HepG2 (cell line): Measurements from ENCODE around the gene MKS1. TPM values are rescaled to one million over a fixed set of nuclear protein-coding genes. Genes with fewer than 3 reads are reported as not detected.

Source experiments
- CBX1 ChIP-seq: IDR thresholded peaks from one replicate; pipeline ENCODE4 v1.6.1; 2016; ENCODE audit warnings: antibody characterized with exemption, low read depth
- FOXA3 ChIP-seq: IDR thresholded peaks from 2 replicates; pipeline ENCODE4 v1.6.1; 2016; ENCODE audit warnings: missing genetic modification reagents, missing compliant biosample characterization
- KLF6 ChIP-seq: IDR thresholded peaks from 2 replicates; pipeline ENCODE4 v1.8.0; 2016; ENCODE audit warnings: missing biosample characterization, missing genetic modification reagents
- KMT2B ChIP-seq: IDR thresholded peaks from 2 replicates; pipeline ENCODE4 v1.6.1; 2016; ENCODE audit warnings: missing genetic modification reagents, missing compliant biosample characterization
- MIER2 ChIP-seq: IDR thresholded peaks from 2 replicates; pipeline ENCODE4 v1.6.1; 2016; ENCODE audit warnings: missing biosample characterization, missing genetic modification reagents
- NR2F1 ChIP-seq, 2 experiments: fragments of 450-650 bp in 1 of 2; formaldehyde crosslinking in 1 of 2; IDR thresholded peaks; 2 replicates each; pipeline versions ENCODE4 v1.5.0 to v1.6.1; 2016 to 2020; ENCODE audit warnings: mild to moderate bottlenecking in 1 of 2, missing compliant biosample characterization in 1 of 2, missing genetic modification reagents in 1 of 2, moderate library complexity in 1 of 2
- PCBP2 ChIP-seq: fragments of 200-400 bp; formaldehyde crosslinking; optimal IDR thresholded peaks from 2 replicates; pipeline ENCODE3; 2018; ENCODE audit warnings: low read length, low read depth; ENCODE audit not compliant: poor library complexity, severe bottlenecking
- SIX4 ChIP-seq: sonication (generic); formaldehyde crosslinking; IDR thresholded peaks from 2 replicates; pipeline ENCODE4 v1.4.0; 2020; ENCODE audit warnings: missing genetic modification reagents
- SPEN ChIP-seq: sonication (generic); formaldehyde crosslinking; IDR thresholded peaks from 2 replicates; pipeline ENCODE4 v1.5.1; 2020; ENCODE audit warnings: low read depth, mild to moderate bottlenecking, missing genetic modification reagents
- TARDBP ChIP-seq: sonication (generic); formaldehyde crosslinking; IDR thresholded peaks from 2 replicates; pipeline ENCODE4 v1.8.0; 2022; ENCODE audit warnings: mild to moderate bottlenecking, missing genetic modification reagents
- TFDP2 ChIP-seq: sonication (generic); formaldehyde crosslinking; IDR thresholded peaks from 2 replicates; pipeline ENCODE4 v1.4.0; 2020; ENCODE audit warnings: missing genetic modification reagents
- ZFP36L2 ChIP-seq: sonication (generic); formaldehyde crosslinking; IDR thresholded peaks from 2 replicates; pipeline ENCODE4 v1.4.0; 2020; ENCODE audit warnings: missing genetic modification reagents
- ZNF256 ChIP-seq: sonication (generic); formaldehyde crosslinking; conservative IDR thresholded peaks from 2 replicates; pipeline ENCODE4 v1.4.0; 2020; ENCODE audit warnings: missing genetic modification reagents
- ZNF652 ChIP-seq: IDR thresholded peaks from 2 replicates; pipeline ENCODE4 v1.6.1; 2016; ENCODE audit warnings: low read depth, borderline replicate concordance
- ZNF720 ChIP-seq: sonication (generic); formaldehyde crosslinking; IDR thresholded peaks from 2 replicates; pipeline ENCODE4 v1.4.0; 2020; ENCODE audit warnings: missing genetic modification reagents
- polyA plus RNA-seq, 8 experiments: library from polyadenylated mRNA; depleted of rRNA in 3 of 8; stranded (reverse) in 7 of 8; unstranded in 1 of 8; fragments of >200 nt; fragmentation: Illumina TruSeq in 4 of 8; extraction: Trizol in 4 of 8; gene quantifications; 2 replicates each; pipeline versions ENCODE4 v1.2.1 to v1.2.3, GENCODE V29; 2011 to 2016; ENCODE audit warnings: low read depth in 4 of 8, missing spikeins in 1 of 8, mixed read lengths in 1 of 8; ENCODE audit not compliant: insufficient read depth in 1 of 8
- total RNA-seq, 5 experiments: library from RNA; depleted of rRNA; stranded (reverse); fragments of >200 nt; fragmentation: Illumina TruSeq; extraction: Trizol; gene quantifications; 2 replicates each; pipeline ENCODE4 v1.2.3, GENCODE V29; 2016; ENCODE audit warnings: low read depth in 1 of 5
- TF ChIP-seq, protein P1 (sequence below): sonication (generic); formaldehyde crosslinking; IDR thresholded peaks from 2 replicates; pipeline ENCODE4 v1.4.0; 2020; ENCODE audit warnings: missing genetic modification reagents
- TF ChIP-seq, protein P2 (sequence below): sonication (generic); formaldehyde crosslinking; IDR thresholded peaks from 2 replicates; pipeline ENCODE4 v1.4.0; 2020; ENCODE audit warnings: mild to moderate bottlenecking, missing genetic modification reagents, borderline replicate concordance

The MKS1 gene
- total and polyA plus RNA-seq, 2 of the 13 experiments (the other 11 are each of a cell fraction or from before 2014, with no cell fraction given), result 16.1 to 26.3 TPM

DNA sequence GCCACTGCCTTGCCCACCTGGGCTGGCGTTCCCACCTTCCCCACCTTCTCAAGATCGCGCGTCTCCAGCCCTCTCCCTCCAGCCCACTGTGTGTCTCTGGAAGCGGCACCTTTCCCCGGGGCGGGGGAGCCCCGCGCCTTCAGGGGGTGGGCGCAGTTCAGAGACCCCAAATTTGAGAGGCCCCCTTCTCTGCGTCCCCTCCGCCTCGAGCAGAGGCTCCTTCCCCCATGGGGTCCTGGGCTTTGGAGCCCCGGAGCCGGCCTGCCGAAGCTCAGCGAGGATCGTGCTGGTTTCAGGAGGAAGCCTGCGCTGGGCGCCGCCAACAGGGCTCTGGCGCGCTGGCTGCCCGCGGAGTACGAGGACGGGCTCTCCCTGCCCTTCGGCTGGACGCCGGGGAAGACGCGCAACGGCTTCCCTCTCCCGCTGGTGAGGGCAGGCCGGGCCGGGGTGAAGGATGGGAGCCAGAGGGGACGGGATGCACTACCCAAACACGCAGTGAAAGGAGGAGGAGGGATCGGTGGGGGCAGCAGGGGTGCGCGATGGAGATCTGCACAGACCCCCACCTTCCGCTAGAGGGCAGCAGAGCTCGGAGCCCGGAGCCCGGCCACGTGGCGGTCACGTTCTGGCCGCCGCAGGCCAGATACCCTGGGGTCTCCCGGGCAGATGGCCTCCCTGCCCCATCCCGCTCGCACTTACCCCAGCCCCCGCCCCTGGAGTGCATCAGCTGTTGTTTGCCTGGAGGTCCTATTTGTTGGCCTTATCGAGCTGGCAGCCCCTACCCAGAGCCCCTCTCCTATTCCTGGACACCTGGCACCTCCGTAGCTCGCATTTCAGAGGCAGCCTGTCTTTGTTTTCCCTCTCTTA lies 30.4 kb upstream of the MKS1 start (continued):
- peak; percentile 85 for TF ChIP-seq TFDP2 (CRISPR knock-in tag)
- peak; percentile 68 for TF ChIP-seq CBX1
- TF ChIP-seq ZNF256 (CRISPR knock-in tag), result 0 out of 2 replicates have a peak, but pooled peaks have one; percentile 79
- TF ChIP-seq NR2F1 (CRISPR knock-in tag; IDR thresholded peaks at IDR 0.05), result no peak
- peak; percentile 50; the same call in 1 of the 2 replicates for TF ChIP-seq SPEN (CRISPR knock-in tag)
- TF ChIP-seq ZNF720, result no peak
- no peak for TF ChIP-seq ZFP36L2 (CRISPR knock-in tag)
- TF ChIP-seq, protein P1, sequence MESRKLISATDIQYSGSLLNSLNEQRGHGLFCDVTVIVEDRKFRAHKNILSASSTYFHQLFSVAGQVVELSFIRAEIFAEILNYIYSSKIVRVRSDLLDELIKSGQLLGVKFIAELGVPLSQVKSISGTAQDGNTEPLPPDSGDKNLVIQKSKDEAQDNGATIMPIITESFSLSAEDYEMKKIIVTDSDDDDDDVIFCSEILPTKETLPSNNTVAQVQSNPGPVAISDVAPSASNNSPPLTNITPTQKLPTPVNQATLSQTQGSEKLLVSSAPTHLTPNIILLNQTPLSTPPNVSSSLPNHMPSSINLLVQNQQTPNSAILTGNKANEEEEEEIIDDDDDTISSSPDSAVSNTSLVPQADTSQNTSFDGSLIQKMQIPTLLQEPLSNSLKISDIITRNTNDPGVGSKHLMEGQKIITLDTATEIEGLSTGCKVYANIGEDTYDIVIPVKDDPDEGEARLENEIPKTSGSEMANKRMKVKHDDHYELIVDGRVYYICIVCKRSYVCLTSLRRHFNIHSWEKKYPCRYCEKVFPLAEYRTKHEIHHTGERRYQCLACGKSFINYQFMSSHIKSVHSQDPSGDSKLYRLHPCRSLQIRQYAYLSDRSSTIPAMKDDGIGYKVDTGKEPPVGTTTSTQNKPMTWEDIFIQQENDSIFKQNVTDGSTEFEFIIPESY, result peak; percentile 97
- peak; percentile 88; the same call in 1 of the 2 replicates for TF ChIP-seq KLF6 (CRISPR knock-in tag)
- no peak for TF ChIP-seq SIX4 (CRISPR knock-in tag)
- TF ChIP-seq KMT2B, result peak; percentile 57
- TF ChIP-seq, protein P2, sequence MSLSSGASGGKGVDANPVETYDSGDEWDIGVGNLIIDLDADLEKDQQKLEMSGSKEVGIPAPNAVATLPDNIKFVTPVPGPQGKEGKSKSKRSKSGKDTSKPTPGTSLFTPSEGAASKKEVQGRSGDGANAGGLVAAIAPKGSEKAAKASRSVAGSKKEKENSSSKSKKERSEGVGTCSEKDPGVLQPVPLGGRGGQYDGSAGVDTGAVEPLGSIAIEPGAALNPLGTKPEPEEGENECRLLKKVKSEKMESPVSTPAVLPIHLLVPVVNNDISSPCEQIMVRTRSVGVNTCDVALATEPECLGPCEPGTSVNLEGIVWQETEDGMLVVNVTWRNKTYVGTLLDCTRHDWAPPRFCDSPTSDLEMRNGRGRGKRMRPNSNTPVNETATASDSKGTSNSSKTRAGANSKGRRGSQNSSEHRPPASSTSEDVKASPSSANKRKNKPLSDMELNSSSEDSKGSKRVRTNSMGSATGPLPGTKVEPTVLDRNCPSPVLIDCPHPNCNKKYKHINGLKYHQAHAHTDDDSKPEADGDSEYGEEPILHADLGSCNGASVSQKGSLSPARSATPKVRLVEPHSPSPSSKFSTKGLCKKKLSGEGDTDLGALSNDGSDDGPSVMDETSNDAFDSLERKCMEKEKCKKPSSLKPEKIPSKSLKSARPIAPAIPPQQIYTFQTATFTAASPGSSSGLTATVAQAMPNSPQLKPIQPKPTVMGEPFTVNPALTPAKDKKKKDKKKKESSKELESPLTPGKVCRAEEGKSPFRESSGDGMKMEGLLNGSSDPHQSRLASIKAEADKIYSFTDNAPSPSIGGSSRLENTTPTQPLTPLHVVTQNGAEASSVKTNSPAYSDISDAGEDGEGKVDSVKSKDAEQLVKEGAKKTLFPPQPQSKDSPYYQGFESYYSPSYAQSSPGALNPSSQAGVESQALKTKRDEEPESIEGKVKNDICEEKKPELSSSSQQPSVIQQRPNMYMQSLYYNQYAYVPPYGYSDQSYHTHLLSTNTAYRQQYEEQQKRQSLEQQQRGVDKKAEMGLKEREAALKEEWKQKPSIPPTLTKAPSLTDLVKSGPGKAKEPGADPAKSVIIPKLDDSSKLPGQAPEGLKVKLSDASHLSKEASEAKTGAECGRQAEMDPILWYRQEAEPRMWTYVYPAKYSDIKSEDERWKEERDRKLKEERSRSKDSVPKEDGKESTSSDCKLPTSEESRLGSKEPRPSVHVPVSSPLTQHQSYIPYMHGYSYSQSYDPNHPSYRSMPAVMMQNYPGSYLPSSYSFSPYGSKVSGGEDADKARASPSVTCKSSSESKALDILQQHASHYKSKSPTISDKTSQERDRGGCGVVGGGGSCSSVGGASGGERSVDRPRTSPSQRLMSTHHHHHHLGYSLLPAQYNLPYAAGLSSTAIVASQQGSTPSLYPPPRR (CRISPR knock-in tag), result no peak
- no peak for TF ChIP-seq PCBP2
- TF ChIP-seq FOXA3 (CRISPR knock-in tag), result no peak
- TF ChIP-seq ZNF652 (CRISPR knock-in tag), result no peak
- peak; percentile 54 for TF ChIP-seq TARDBP
- TF ChIP-seq MIER2 (CRISPR knock-in tag), result peak; percentile 56; the same call in 1 of the 2 replicates
